ENCODE measurements around the gene WDR82.
A peak's percentile ranks its signal among the peaks of the same experiment; 100 is the strongest.

WDR82 gene

DNA sequence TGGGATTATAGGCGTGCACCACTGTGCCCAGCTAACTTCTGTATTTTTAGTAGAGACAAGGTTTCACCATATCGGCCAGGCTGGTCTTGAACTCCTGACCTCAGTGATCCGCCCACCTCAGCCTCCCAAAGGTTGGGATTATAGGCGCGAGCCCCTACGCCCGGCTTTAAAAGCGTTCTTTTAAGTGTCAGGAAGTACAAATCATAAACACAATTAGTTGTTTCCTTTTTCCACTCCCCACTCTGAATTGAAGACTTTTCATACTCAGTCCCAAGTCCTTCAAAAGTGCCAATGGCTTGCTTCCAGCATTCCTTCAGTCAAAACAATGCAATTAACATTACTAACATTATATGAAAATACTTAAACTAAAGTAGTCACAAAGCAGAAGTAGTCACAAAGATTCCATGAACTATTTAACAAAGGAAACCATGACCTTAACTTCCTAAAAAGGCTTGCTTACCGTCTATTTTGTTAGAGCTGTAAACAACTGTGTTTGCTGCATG lies 8.1 kb downstream of the WDR82 start:
- H3K9ac ChIP-seq (ENCODE audit: low read depth, low read length, poor library complexity, severe bottlenecking) = peak overlapping the region; percentile 25
- no peak for TF ChIP-seq EZH2phosphoT487 (IDR thresholded peaks at IDR 0.05; ENCODE audit: borderline replicate concordance)
- TF ChIP-seq, protein P1, sequence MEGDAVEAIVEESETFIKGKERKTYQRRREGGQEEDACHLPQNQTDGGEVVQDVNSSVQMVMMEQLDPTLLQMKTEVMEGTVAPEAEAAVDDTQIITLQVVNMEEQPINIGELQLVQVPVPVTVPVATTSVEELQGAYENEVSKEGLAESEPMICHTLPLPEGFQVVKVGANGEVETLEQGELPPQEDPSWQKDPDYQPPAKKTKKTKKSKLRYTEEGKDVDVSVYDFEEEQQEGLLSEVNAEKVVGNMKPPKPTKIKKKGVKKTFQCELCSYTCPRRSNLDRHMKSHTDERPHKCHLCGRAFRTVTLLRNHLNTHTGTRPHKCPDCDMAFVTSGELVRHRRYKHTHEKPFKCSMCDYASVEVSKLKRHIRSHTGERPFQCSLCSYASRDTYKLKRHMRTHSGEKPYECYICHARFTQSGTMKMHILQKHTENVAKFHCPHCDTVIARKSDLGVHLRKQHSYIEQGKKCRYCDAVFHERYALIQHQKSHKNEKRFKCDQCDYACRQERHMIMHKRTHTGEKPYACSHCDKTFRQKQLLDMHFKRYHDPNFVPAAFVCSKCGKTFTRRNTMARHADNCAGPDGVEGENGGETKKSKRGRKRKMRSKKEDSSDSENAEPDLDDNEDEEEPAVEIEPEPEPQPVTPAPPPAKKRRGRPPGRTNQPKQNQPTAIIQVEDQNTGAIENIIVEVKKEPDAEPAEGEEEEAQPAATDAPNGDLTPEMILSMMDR (conservative IDR thresholded peaks at IDR 0.05; ENCODE audit: low read length) = no peak
- H3F3A ChIP-seq (ENCODE audit: low read depth) = 0 out of 2 replicates have a peak, but pooled peaks cover 4% of the 10 kb centered on the region
- peak overlapping the region; percentile 99 for H3K4me2 ChIP-seq (ENCODE audit: low read depth, low read length, poor library complexity, severe bottlenecking)
- H3K27me3 ChIP-seq (ENCODE audit: insufficient read depth, low read length, poor library complexity, severe bottlenecking) = no peaks in the 10 kb centered on the region
- H4K20me1 ChIP-seq (ENCODE audit: insufficient read depth, low read length, poor library complexity, severe bottlenecking) = peaks cover 91% of the 10 kb centered on the region
- H3K9me2 ChIP-seq (replicated peaks; ENCODE audit: low read depth, low read length) = no peaks in the 10 kb centered on the region
- no peak overlapping the region for H2AFZ ChIP-seq (ENCODE audit: low read length)
- H3K36me3 ChIP-seq (ENCODE audit: insufficient read depth, low read length) = peaks cover 66% of the 10 kb centered on the region
- peaks cover 96% of the 10 kb centered on the region for H3K79me2 ChIP-seq (ENCODE audit: insufficient read depth, low read length)
- peaks cover 38% of the 10 kb centered on the region for H3K4me1 ChIP-seq (ENCODE audit: insufficient read depth, low read length, poor library complexity, severe bottlenecking)
- no peaks in the 10 kb centered on the region for H3K9me3 ChIP-seq (ENCODE audit: insufficient read depth, low read depth, low read length)
- H3K4me3 ChIP-seq (ENCODE audit: low read length, poor library complexity, severe bottlenecking) = peak overlapping the region; percentile 45

DNA sequence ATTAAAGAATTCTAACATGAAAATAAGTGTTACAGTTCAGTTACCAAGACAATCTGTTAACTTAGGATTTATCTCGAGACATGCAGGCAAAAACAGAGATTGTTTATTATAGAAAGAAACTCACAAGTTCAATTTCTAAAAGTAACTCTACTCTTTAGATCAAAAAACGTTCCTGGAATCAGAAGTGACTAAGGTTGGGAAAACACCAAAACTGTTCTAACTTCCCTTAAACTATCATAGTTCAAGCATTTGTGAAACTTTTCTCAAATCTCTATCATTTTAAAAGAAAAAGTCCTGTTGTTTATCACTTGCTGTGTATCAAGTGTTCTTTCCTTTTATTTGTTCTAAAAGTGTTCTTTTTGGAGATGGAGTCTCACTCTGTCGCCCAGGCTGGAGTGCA lies 8.7 kb downstream of the WDR82 start:
- no peak for TF ChIP-seq EZH2phosphoT487 (IDR thresholded peaks at IDR 0.05; ENCODE audit: borderline replicate concordance)
- TF ChIP-seq, protein P1 (conservative IDR thresholded peaks at IDR 0.05; ENCODE audit: low read length) = no peak
- Histone ChIP-seq H3K4me1 (ENCODE audit: insufficient read depth, low read length, poor library complexity, severe bottlenecking) (peaks cover 36% of the 10 kb centered on the region), H3K4me3 (ENCODE audit: low read length, poor library complexity, severe bottlenecking) (no peak overlapping the region), H3K27me3 (ENCODE audit: insufficient read depth, low read length, poor library complexity, severe bottlenecking) (no peaks in the 10 kb centered on the region), H3K9me3 (ENCODE audit: insufficient read depth, low read depth, low read length) (no peaks in the 10 kb centered on the region), H3K36me3 (ENCODE audit: insufficient read depth, low read length) (peaks cover 69% of the 10 kb centered on the region), H3K79me2 (ENCODE audit: insufficient read depth, low read length) (peaks cover 93% of the 10 kb centered on the region), H4K20me1 (ENCODE audit: insufficient read depth, low read length, poor library complexity, severe bottlenecking) (peaks cover 90% of the 10 kb centered on the region), H3K9ac (ENCODE audit: low read depth, low read length, poor library complexity, severe bottlenecking) (no peak overlapping the region), H3F3A (ENCODE audit: low read depth) (0 out of 2 replicates have a peak, but pooled peaks cover 4% of the 10 kb centered on the region), H2AFZ (ENCODE audit: low read length) (no peak overlapping the region), H3K4me2 (ENCODE audit: low read depth, low read length, poor library complexity, severe bottlenecking) (no peak overlapping the region), H3K9me2 (replicated peaks; ENCODE audit: low read depth, low read length) (no peaks in the 10 kb centered on the region)

GRCh38 chr3:52268036-52268435 lies 10.4 kb downstream of the WDR82 start:
- TF ChIP-seq EZH2phosphoT487 (IDR thresholded peaks at IDR 0.05; ENCODE audit: borderline replicate concordance) = no peak
- TF ChIP-seq, protein P1 (conservative IDR thresholded peaks at IDR 0.05; ENCODE audit: low read length) = no peak
- Histone ChIP-seq H2AFZ (ENCODE audit: low read length) (no peak overlapping the region), H3K4me1 (ENCODE audit: insufficient read depth, low read length, poor library complexity, severe bottlenecking) (peaks cover 26% of the 10 kb centered on the region), H3K9ac (ENCODE audit: low read depth, low read length, poor library complexity, severe bottlenecking) (no peak overlapping the region), H3K27me3 (ENCODE audit: insufficient read depth, low read length, poor library complexity, severe bottlenecking) (no peaks in the 10 kb centered on the region), H3K4me2 (ENCODE audit: low read depth, low read length, poor library complexity, severe bottlenecking) (no peak overlapping the region), H4K20me1 (ENCODE audit: insufficient read depth, low read length, poor library complexity, severe bottlenecking) (peaks cover 87% of the 10 kb centered on the region), H3F3A (ENCODE audit: low read depth) (0 out of 2 replicates have a peak, but pooled peaks cover 4% of the 10 kb centered on the region), H3K9me2 (replicated peaks; ENCODE audit: low read depth, low read length) (no peaks in the 10 kb centered on the region), H3K36me3 (ENCODE audit: insufficient read depth, low read length) (peaks cover 86% of the 10 kb centered on the region), H3K9me3 (ENCODE audit: insufficient read depth, low read depth, low read length) (no peaks in the 10 kb centered on the region), H3K79me2 (ENCODE audit: insufficient read depth, low read length) (peaks cover 91% of the 10 kb centered on the region), H3K4me3 (ENCODE audit: low read length, poor library complexity, severe bottlenecking) (no peak overlapping the region)
